ENCODE results near the gene DLG2.

The DLG2 gene

GRCh38 chr11:84581083-84581482, 1046.1 kb downstream of the DLG2 start:
- DNase-seq: no peak

GRCh38 chr11:84580428-84580827, 1046.7 kb downstream of the DLG2 start:
- no peak for DNase-seq

- no peak for DNase-seq
Observed at GRCh38 chr11:84573868-84574267, 1053.3 kb downstream of the DLG2 start.

GRCh38 chr11:84566671-84567070, 1060.5 kb downstream of the DLG2 start:
- DNase-seq: no peak

GRCh38 chr11:84564867-84565184, 1062.3 kb downstream of the DLG2 start:
- no peak for DNase-seq

GRCh38 chr11:84564180-84564866, 1062.8 kb downstream of the DLG2 start:
- peak in 9 of 56 donors; percentile 1 to 49 (median 13) for DNase-seq

GRCh38 chr11:84563356-84563755, 1063.8 kb downstream of the DLG2 start:
- no peak for DNase-seq

- no peak for DNase-seq
Observed at GRCh38 chr11:84560206-84560605, 1066.9 kb downstream of the DLG2 start.

GRCh38 chr11:84558085-84558905, 1068.8 kb downstream of the DLG2 start:
- DNase-seq: peak in 17 of 56 donors; percentile 3 to 68 (median 12)

- no peak for DNase-seq
Observed at GRCh38 chr11:84552791-84553190, 1074.4 kb downstream of the DLG2 start.

GRCh38 chr11:84549217-84549616, 1077.9 kb downstream of the DLG2 start:
- DNase-seq: no peak

- DNase-seq: no peak
Observed at GRCh38 chr11:84544566-84544965, 1082.6 kb downstream of the DLG2 start.

- peak in 1 of 56 donors; percentile 10 for DNase-seq
Observed at GRCh38 chr11:84543367-84544159, 1083.6 kb downstream of the DLG2 start.

GRCh38 chr11:84541731-84542340, 1085.3 kb downstream of the DLG2 start:
- DNase-seq: peak in 2 of 56 donors; percentile 7 to 21

- peak in 1 of 56 donors; percentile 7 for DNase-seq
Observed at GRCh38 chr11:84536456-84536855, 1090.7 kb downstream of the DLG2 start.

- no peak for DNase-seq
Observed at GRCh38 chr11:84532364-84532763, 1094.8 kb downstream of the DLG2 start.

- DNase-seq: no peak
Observed at GRCh38 chr11:84526250-84526649, 1100.9 kb downstream of the DLG2 start.

GRCh38 chr11:84524422-84525051, 1102.6 kb downstream of the DLG2 start:
- no peak for DNase-seq

- DNase-seq: no peak
Observed at GRCh38 chr11:84522331-84522730, 1104.8 kb downstream of the DLG2 start.

- no peak for DNase-seq
Observed at GRCh38 chr11:84518631-84519183, 1108.4 kb downstream of the DLG2 start.

- no peak for DNase-seq
Observed at GRCh38 chr11:84514436-84514835, 1112.7 kb downstream of the DLG2 start.

Data from nucleus accumbens (tissue), 56 donors.